ENCODE measurements around the gene DCTN4. TPM values are rescaled to one million over a fixed set of nuclear protein-coding genes. Genes with fewer than 3 reads are reported as not detected.
"Not testable (repeated sequence)": the region's sequence is repeated elsewhere in the genome, so short reads cannot be mapped to it uniquely, and the experiment has no call there.

DCTN4 gene
- total RNA-seq, 1 experiment from 2014 or later = 67.6 TPM

- DNase-seq (ENCODE audit: low spot score) = no peak
- intact Hi-C loops (cut with micrococcal nuclease; ENCODE audit: unreplicated experiment) = no loop called here
- H3K27ac ChIP-seq (ENCODE audit: low read depth, low read length, poor library complexity, severe bottlenecking) = no peak overlapping the region
- no peaks in the 10 kb centered on the region for H3K9me3 ChIP-seq (ENCODE audit: low read depth, low read length, poor library complexity, severe bottlenecking)
- no TSS peak for BruUV-seq (replicated peaks)
- no peak for TF ChIP-seq CTCF (conservative IDR thresholded peaks at IDR 0.05; ENCODE audit: low read depth, low read length)
- TF ChIP-seq EZH2 (IDR thresholded peaks at IDR 0.05; ENCODE audit: borderline replicate concordance, low read depth, low read length, poor library complexity, severe bottlenecking) = no peak
- H3K27me3 ChIP-seq (replicated peaks; ENCODE audit: insufficient read depth, low read depth, low read length, poor library complexity) = no peaks in the 10 kb centered on the region
- H3K36me3 ChIP-seq (ENCODE audit: insufficient read depth, low read length, poor library complexity, severe bottlenecking) = peaks cover 57% of the 10 kb centered on the region
- ChIA-PET CTCF (no interaction called here), POLR2A (ENCODE audit: low non-redundant PET) (no interaction called here)
- no peaks in the 10 kb centered on the region for H3K4me1 ChIP-seq (ENCODE audit: insufficient read depth, low read length, poor library complexity, severe bottlenecking)
- H3K4me3 ChIP-seq (ENCODE audit: low read depth, low read length, poor library complexity, severe bottlenecking) = no peak overlapping the region
Measured at GRCh38 chr5:150750469-150750868, 8.3 kb downstream of the DCTN4 start.

DNA sequence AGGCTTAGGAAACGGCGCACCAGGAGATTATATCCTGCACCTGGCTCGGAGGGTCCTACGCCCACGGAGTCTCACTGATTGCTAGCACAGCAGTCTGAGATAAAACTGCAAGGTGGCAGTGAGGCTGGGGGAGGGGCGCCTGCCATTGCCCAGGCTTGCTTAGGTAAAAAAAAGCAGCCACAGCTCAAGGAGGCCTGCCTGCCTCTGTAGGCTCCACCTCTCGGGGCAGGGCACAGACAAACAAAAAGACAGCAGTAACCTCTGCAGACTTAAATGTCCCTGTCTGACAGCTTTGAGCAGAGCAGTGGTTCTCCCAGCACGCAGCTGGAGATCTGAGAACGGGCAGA is 15.7 kb downstream of the DCTN4 start:
- CTCF ChIA-PET; BruUV-seq (replicated peaks); H3K36me3 ChIP-seq (ENCODE audit: insufficient read depth, low read length, poor library complexity, severe bottlenecking); POLR2A ChIA-PET (ENCODE audit: low non-redundant PET); H3K4me3 ChIP-seq (ENCODE audit: low read depth, low read length, poor library complexity, severe bottlenecking); DNase-seq (ENCODE audit: low spot score); intact Hi-C loops (cut with micrococcal nuclease; ENCODE audit: unreplicated experiment); H3K4me1 ChIP-seq (ENCODE audit: insufficient read depth, low read length, poor library complexity, severe bottlenecking); H3K27ac ChIP-seq (ENCODE audit: low read depth, low read length, poor library complexity, severe bottlenecking); H3K9me3 ChIP-seq (ENCODE audit: low read depth, low read length, poor library complexity, severe bottlenecking); H3K27me3 ChIP-seq (replicated peaks; ENCODE audit: insufficient read depth, low read depth, low read length, poor library complexity): not testable (repeated sequence)

GRCh38 chr5:150742455-150743141 is 16.2 kb downstream of the DCTN4 start:
- POLR2A ChIA-PET (ENCODE audit: low non-redundant PET); intact Hi-C loops (cut with micrococcal nuclease; ENCODE audit: unreplicated experiment); H3K27ac ChIP-seq (ENCODE audit: low read depth, low read length, poor library complexity, severe bottlenecking); DNase-seq (ENCODE audit: low spot score); H3K4me1 ChIP-seq (ENCODE audit: insufficient read depth, low read length, poor library complexity, severe bottlenecking); H3K27me3 ChIP-seq (replicated peaks; ENCODE audit: insufficient read depth, low read depth, low read length, poor library complexity); H3K4me3 ChIP-seq (ENCODE audit: low read depth, low read length, poor library complexity, severe bottlenecking); H3K36me3 ChIP-seq (ENCODE audit: insufficient read depth, low read length, poor library complexity, severe bottlenecking); H3K9me3 ChIP-seq (ENCODE audit: low read depth, low read length, poor library complexity, severe bottlenecking); BruUV-seq (replicated peaks); CTCF ChIA-PET: not testable (repeated sequence)

- TF ChIP-seq EZH2 (IDR thresholded peaks at IDR 0.05; ENCODE audit: borderline replicate concordance, low read depth, low read length, poor library complexity, severe bottlenecking) = no peak
- no peak for TF ChIP-seq CTCF (conservative IDR thresholded peaks at IDR 0.05; ENCODE audit: low read depth, low read length)
- H3K9me3 ChIP-seq (ENCODE audit: low read depth, low read length, poor library complexity, severe bottlenecking) = no peaks in the 10 kb centered on the region
- CTCF ChIA-PET = no interaction called here
- H3K4me3 ChIP-seq (ENCODE audit: low read depth, low read length, poor library complexity, severe bottlenecking) = no peak overlapping the region
- H3K27me3 ChIP-seq (replicated peaks; ENCODE audit: insufficient read depth, low read depth, low read length, poor library complexity) = no peaks in the 10 kb centered on the region
- POLR2A ChIA-PET (ENCODE audit: low non-redundant PET) = no interaction called here
- H3K36me3 ChIP-seq (ENCODE audit: insufficient read depth, low read length, poor library complexity, severe bottlenecking) = peaks cover 10% of the 10 kb centered on the region
- no peak overlapping the region for H3K27ac ChIP-seq (ENCODE audit: low read depth, low read length, poor library complexity, severe bottlenecking)
- no peaks in the 10 kb centered on the region for H3K4me1 ChIP-seq (ENCODE audit: insufficient read depth, low read length, poor library complexity, severe bottlenecking)
- intact Hi-C loops (cut with micrococcal nuclease; ENCODE audit: unreplicated experiment) = no loop called here
- BruUV-seq (replicated peaks) = no TSS peak
- DNase-seq (ENCODE audit: low spot score) = no peak
Measured at GRCh38 chr5:150740992-150741391, 17.8 kb downstream of the DCTN4 start.

Data from A673 (cell line).